NCI-H2196 treated with DMSO at 0.1 percent for 48 hours (cell line): ENCODE data around the gene NKD1.

Experiments
- DNase-seq: peaks from one replicate; lab custom pipeline; 2025; ENCODE audit not compliant: unreplicated experiment; lab: John Stamatoyannopoulos, UW

The NKD1 gene

DNA sequence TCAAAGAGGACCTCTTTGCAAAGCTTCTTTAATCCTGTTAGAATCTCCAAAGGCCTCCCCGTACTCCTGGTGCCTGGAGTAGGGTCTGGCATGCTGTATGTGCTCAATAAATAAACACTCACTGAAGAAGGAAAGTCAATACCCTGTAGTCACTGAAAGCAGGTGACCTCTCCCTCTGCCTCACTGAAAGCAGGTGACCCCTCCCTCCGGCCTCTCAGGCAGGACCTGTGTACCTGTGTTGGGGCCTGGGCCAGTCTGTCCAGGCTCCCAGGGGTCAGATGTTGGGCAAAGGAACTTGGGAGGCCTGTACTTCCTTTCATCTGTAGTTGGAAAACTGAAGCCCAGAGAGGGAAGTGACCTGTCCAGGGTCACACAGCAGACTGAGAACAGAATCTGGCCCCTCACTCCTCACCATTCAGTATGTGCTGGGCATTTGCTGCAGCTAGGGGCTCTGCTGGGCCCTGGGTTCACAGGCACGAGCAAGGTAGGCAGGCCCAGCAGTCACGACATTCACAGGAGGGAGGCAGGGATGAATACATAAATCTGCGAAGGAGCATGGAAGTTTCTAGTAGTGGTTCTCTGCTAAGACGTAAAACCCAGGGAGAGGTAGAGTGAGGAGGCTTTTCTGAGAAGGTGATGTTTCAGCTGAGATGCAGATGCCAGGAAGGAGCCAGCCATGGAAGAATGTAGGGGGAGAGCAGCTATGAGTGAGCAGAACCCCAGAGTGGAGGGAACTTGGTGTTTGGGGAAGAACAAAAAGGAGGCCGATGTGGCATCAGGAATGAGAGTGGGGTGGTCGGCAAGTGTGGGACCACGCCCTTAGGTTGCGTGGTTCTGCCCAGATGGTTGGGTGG lies 64.0 kb downstream of the NKD1 start:
- DNase-seq: no peak

DNA sequence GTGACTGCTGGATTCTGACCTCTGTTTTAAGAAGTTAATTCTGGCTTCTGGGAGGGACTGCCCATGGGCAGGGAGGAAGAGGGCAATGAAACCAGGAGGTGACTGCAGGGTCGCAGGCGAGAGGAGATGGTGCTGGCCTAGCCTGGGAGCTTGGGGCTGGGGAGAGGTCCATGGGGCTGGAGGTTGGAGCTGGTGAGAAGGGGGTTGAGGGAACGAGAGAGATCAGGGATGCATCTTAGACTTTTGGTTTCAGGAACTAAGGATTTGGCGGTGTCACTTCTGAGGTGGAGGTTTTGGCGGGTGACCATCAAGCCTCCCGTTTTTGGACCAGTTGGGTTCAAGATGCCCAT lies 64.6 kb downstream of the NKD1 start:
- DNase-seq: no peak

DNA sequence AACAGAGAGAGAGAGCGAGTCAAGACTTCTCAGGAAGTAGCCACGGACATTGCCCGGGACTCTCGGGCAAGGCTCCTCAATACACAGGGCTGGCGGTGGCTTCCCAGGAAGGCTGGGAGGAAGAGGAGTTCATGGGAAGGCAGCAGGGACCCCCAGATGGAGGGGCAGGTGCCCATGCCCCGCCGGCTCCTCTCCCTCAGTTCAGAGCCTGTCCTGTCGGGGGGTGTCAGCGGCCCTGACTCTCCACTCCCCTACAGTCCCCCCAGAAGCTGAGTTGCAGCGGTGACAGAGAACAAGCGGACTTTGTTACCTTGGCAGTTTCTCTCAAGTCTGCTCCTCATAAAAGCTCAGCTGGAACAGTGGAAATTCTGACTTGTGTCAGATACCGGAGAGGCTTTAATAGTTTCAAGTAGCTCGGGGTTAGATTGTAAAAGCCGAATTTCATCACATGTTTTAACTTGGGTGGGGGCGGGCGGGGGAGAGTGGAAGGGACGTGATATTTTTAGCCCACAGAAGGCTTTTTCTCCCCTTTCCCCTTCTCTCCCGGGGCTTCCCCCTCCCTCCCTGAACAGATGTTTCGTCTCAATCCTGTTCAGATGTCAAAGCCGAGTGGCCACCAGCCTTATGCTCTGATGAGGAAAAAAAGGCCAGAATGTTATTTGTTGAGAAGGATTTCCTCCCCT lies 65.2 kb downstream of the NKD1 start:
- no peak for DNase-seq

DNA sequence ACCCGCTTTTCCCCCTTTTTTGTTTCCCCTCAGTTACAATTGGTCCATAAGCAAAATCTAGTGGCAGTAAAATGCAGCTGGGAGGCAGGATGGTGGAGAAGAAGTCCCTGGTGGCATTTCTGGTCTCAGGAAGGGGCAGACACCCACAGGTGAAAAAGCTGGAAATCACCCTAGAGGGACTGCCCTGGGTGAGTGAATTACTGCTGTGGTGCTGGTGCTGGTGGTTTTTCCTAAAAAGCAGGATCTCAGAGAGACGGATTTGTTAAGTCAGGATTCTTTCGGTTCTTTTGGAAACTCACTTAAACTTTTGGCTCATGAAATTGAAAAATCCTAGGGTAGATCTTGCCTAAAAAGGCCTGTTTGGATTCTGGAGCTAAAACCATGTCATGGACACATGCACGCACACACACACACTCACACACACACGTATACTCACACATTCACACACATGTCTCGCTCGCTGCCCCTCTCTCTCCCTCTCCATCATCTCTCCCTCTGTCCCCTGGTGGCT lies 65.8 kb downstream of the NKD1 start:
- no peak for DNase-seq

DNA sequence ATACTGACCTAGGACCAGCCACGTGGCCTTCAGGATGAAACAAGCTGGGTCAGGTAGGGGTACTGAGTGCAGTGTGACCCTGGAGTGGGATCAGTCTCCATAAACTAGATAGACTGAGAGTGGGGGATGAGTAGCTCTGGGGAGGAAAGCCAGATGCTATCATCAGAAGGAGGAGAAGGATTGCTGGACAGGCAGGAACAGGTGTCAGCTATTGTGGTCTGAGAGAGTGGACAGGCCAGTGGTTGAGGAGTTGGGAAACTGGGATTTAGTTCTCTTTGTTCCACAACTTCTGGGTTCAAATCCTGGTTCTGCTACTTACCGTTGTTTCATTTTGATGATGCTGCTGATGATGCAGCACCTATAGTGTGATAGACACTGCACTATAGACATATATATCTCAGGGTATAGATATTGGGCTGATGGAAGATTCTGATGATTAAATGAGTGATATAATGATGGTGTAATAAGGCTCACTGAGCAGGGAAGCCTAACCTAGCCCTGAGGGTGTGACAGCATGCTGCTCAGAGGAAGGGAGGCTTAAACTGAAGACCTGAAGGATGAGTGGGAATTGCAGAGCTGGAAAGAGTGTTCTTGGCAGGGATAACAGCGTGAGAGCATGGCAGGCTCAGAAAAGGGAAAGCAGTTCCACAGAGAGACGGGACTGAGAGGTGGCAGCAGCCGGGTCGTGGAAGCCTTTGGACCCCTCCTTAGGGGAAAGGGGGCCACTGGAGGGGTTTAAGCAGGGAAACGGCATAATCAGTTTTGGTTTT lies 66.9 kb downstream of the NKD1 start:
- DNase-seq: no peak

DNA sequence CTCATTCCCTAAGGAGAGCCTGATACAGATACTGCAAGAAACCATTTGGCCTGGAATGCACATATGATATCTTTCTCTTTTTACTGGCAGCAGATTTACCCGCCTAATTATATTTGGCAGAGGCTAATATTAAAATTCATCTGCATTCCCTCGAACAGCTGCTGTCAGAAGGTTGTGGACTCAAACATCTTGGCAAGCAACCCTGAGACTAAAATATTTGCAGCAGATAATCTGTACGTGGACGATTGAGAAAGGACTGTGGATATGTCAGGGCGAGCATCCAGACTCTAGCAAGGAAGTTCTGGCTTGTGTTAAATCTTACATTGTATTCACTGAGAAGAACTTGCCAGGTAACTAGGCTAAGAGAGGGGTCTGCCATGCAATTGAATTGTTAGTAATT lies 67.7 kb downstream of the NKD1 start:
- no peak for DNase-seq

DNA sequence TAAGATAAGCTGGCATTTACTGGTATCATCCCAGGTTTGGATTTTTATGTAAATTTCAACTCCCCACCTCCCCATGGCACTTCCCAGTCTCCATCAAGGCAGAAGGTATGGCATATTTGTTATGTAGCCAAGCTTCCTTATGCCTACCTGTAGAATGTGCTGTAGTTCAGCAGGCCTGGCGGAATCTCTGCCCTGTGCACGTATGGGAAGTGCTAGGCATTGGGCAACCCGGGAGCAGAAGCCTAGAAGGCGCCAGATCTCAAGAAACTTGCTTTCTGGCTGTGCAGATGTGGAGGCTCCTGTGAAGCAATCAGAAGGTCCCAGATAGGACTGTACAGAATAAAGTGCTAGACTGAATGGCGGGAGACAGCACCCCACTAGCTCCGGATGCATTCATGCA lies 68.2 kb downstream of the NKD1 start:
- no peak for DNase-seq

DNA sequence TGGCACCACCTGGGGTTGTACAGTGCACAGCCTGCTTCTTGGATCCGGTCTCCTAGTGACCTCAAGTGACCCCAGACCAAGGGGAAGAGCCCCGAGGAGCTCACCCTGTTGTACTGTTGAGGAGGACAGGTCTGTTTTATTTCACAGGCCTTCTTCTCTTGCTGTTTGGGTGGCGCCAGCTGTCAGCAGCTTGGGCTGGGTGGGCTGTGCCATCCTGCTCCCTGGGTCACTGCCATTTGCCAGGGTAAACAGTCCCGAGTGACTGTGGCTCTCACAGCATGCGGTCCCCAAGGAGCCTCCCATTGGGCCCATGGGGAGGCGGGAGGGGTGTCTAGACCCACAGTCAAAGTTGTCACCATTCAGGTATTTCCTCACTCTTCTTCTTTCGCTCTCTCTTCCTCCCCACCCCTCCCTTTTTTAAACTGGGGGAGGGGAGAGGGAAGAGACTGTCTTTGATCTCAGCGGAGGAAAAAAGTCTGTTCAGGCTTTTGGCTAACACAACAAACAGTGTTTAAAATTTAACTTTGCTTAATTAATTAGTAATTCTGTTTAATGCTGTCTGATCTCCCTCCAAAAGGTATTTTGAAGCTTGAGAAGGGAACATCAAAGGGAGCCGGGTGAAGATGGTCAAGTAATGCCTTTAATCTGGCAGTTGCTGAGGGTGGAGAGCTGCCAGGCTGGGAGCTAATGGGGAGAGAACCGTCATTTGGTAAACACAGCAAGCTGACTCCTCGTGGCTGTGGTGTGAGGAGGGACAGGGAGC lies 68.9 kb downstream of the NKD1 start:
- DNase-seq: no peak

DNA sequence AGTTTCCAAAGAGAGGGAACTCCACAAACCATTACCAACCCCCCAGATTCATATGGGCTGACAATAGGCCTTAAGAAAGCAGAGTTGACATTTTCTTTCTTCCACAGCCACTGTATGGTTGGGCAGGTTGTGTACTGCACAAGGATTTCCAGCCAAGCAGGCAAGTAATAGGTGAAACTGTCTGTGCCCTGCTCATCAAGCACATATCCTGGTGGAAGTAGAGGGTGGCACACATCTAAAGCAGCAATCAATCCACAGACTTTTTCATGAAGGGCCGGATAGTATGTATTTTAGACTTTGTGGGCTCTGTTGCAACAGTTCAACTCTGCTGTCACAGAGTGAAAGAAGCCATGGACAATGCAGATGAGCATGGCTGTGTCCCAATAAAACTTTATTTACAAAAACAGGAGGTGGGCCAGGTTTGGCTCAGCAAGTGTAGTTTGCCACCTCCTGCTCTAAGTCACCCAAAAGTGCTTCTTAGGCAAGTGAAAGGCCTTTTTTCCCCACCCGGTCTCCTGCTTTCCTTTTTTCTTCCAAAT lies 69.5 kb downstream of the NKD1 start:
- no peak for DNase-seq

DNA sequence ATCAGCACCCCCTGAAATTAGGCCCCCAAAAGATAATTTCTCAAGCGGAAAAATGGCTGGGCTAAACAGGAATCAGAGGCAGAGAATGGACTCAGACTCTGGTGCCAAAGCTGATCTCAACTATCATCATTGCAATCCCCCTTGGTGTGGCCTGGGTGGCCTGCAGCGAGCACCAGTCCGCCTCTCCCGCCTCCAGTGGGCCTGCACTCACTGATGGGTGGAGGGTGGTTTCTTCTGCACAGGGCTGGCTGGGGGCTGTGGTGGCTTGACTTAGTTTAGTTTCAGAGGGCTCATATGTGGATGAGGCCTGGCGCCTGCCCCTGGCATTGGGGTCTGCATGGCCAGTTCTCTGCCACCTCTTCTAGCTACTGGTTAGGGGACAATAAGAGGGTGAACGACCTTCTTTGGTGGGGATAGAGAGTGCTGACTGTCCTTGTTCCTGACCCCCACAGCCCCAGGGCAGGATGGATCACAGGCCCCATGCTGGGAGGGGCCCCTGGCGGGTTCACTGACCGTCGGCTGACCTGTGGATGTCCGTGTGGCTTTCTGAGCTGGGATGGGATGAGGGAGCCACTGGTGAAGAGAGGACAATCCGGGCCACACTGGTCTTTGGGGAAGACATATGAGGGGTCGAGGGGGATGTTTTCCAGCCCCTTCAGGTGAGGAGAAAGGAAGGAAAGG lies 70.2 kb downstream of the NKD1 start:
- no peak for DNase-seq

DNA sequence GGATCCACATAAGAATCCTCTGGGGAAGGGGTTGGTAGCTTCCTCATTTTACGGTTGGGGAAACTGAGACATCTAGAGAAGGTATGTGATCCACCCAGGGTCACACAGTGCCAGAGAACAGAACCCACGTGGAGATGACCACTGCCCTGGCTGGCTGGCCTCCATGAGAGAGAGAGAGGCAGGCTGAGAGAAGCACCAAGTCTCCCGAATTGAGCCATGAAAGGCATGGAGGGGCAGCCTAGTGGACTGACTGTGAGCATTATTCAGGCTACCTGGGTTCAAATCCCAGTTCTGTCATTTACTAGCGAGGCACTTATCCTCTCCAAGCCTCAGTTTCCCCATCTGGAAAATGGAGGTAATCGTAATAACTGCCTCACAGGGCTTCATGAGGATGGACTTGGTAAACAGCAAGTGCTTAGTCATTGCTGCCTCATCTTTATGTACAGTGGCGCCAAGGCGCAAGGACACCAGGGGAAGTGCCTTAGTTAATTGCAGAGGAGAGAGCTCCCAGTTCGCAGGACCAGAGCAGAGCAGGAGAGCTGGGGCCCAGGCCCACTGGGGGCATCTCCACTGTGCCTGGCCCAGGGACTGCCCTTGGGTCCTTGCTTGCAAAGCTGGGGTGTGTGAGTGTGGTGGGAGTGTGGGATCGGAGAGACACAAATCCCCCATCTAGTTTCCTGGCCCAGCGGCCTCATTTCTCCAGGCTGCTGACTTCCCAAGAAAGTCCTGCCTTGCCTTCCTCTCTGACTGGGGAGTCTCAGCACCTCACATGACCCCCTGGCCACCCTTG lies 71.7 kb downstream of the NKD1 start:
- DNase-seq: no peak

DNA sequence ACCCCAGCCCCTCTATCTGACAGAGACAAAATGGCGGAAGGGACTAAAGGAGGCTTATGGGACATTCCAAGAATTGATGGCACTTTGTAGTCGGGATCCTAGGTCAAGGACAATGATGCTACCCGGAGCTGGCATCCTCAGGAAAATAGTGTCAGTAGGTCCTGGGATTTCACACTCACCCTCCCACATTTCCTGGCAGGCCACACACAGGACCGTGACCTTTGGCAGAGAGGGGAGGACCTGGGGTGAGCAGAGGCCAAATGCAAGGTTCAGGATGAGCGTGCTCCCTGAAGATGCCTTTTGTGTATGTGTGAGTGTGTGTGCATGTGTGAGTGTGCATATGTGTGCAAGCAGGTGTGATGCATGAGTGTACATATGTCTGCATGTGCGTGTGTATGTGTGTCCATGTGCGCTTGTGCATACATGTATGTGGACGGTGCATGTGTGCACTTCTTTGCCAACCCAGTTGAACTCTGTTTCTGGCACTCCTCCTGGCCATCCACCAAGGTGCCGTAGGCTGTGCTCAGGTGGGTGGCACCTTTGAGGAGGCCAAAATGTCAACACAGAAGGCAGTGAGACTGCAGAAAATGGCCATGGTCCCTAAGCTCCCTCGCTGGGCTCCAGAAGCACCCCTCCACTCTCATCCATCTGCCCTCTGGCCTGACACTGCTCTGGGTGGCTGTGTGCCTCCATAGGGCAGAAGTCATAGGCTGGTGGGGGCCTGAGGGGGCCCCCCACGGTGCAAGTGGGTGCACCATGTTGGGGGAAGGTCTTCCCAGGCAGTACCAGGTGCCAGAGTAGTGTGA lies 72.7 kb downstream of the NKD1 start:
- no peak for DNase-seq

DNA sequence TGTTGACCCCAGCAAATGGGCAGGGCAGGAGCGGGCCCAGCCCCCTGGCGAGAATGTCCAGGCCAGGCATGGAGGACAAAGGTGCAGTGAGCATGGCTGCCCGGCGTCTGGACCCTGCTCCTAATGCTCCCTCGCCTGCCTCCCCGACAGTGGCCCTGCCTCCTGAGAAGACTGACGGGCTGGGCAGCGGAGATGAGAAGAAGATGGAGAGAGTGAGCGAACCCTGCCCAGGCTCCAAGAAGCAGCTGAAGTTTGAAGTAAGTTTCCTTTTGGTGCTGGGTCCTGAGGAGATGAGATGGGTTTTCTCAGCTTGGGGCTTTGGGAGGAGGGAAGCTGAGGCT lies 73.2 kb downstream of the NKD1 start:
- DNase-seq: no peak

DNA sequence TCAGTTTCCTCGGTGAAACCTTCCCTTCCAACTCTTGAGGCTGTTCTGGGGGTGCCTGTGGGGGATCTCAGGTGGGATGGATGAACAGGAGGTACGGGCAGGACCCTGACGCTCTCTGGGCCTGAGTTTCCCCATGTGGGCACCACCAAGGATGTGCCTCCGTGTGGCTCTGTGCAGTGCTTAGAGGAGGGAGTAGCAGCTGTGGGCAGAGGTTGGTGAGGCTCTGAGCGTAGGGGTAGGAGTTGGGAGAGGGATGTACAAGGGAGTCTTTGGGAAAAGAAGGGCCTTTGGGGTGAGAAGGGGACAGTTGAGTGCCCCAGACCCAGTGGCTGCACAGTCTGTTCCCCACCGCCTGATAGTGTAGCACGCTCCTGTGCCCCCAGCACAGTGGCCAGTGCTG lies 73.8 kb downstream of the NKD1 start:
- no peak for DNase-seq

DNA sequence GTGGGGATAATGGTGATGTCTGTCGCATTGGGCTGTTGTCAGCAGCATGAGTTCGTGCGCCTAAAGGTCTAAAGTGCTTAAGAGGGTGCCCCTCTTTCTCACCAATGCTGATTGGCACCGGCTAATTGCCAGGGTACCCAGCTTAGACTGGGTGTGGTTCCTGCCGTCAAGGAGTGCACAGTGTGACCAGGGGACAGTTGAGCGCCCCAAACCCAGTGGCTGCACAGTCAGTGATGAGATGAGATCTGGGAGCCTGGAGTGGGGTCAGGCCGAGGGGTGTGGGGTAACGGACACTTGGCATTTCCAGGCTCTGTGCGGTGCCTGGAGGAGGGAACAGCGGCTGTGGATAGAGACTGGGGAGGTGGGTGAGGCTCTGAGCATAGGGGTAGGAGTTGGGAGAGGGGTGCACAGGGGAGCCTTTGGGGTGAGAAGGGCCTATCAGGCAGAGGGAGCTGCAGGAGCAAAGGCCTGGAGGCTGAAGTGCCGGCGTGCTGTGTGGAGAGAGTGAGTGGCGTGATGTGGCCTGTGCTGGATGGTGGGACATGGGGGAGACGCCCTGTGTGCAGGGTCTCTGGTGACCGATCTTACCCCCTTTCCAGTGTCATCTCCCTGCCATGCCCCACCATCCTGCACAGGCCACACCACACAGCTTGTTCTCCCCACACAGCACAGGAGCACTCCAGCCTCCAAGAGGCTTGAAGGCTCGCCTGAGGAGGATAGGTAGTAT lies 74.6 kb downstream of the NKD1 start:
- no peak for DNase-seq

DNA sequence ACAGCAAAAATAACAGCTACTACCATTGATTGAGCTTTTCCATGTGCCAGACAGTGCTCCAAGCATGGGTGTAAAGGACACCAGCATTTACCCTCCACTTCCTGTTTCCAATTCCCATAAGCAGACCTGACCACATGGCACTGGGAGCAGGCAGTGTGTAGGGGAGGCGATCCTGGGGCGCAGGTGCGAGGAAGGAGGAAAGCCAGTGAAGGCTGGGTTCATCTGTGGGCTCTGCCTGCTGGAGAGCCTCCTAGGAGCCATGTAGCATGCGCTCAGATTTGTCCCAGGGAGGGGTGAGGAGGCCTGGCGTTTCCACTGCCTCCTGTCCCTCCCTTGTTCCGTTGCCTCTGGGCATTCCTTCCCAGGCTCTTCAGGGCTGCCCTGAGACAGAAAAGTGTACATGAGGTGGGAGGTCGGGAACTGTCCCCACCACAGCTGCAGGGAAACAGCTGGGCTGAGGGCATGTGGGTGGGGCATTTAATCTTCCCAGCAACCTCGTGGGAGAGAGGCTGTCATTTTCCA lies 76.3 kb downstream of the NKD1 start:
- no peak for DNase-seq

DNA sequence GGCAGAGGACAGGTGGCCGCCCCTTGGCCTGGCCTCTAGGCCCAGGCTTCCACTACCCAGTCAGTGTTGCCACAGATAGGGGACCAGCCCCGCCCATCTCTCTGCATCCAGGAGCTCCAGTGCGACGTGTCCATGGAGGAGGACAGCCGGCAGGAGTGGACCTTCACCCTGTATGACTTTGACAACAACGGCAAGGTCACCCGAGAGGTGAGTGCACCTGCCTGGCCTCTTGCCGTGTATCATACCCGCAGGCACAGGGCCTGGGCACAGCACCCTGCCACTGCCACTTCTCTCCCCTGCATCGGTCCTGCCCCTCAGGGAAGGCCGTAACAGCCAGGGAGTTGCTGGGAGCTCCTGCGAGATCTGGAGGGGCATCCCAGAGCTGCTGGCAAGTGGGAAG lies 77.2 kb downstream of the NKD1 start:
- DNase-seq: no peak

DNA sequence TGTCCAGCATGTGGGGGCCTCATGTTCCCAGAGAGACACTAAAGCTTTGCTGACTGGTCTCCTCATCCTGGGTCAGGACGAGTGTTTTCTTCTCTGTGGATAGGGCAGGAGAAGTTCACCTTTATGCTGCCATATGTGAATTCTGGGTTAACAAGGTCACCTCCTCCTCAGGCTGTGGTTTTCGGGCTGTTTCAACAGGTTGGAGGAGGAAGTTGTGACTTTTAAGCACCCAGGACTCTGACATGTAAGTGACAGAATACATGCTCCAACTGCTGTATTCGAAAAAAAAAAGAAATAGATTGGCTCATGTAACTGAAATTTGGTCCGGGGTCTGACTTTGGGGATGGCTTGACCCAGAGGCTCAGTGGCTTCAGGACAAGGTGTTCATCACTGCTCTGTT lies 78.7 kb downstream of the NKD1 start:
- DNase-seq: no peak
